HL-60 (cell line): ENCODE data around the gene CASP8.
"Not testable (repeated sequence)": the region's sequence is repeated elsewhere in the genome, so short reads cannot be mapped to it uniquely, and the experiment has no call there.

Source experiments
- DNase-seq, 2 experiments: peaks; one replicate each; pipeline ENCODE4 v3.0.0-alpha.2; 2010 to 2020; ENCODE audit warnings: low read depth in 1 of 2, low spot score in 1 of 2
- H3K27ac ChIP-seq: fragments of 250-450 bp; sonication (Bioruptor Pico); replicated peaks from 2 replicates; pipeline ENCODE4 v1.5.1; 2020; ENCODE audit warnings: mild to moderate bottlenecking, moderate library complexity
- H3K27me3 ChIP-seq: fragments of 250-450 bp; sonication (Bioruptor Pico); 2 replicates; pipeline ENCODE4 v1.5.1; 2021; ENCODE audit warnings: mild to moderate bottlenecking, moderate library complexity; ENCODE audit not compliant: insufficient read depth, poor library complexity, severe bottlenecking
- H3K4me3 ChIP-seq: replicated peaks from 2 replicates; pipeline ENCODE4 v1.5.1; 2011; ENCODE audit warnings: mild to moderate bottlenecking, control low read depth, low read length; ENCODE audit not compliant: insufficient read depth
- GABPA ChIP-seq: IDR thresholded peaks from 2 replicates; pipeline ENCODE4 v1.6.1; 2012; ENCODE audit warnings: low read depth
- POLR2AphosphoS5 ChIP-seq: IDR thresholded peaks from 2 replicates; pipeline ENCODE4 v1.6.1; 2012; ENCODE audit warnings: low read depth
- SPI1 ChIP-seq: IDR thresholded peaks from 2 replicates; pipeline ENCODE4 v1.6.1; 2012; ENCODE audit warnings: low read depth, mild to moderate bottlenecking, borderline replicate concordance
- TF ChIP-seq, protein P1 (sequence below): IDR thresholded peaks from one replicate; pipeline ENCODE4 v1.5.1; 2011; ENCODE audit warnings: low read length, control low read depth, inconsistent platforms; ENCODE audit not compliant: insufficient read depth
- TF ChIP-seq, protein P2 (sequence below): IDR thresholded peaks from 2 replicates; pipeline ENCODE4 v1.6.1; 2012; ENCODE audit warnings: low read depth; ENCODE audit not compliant: insufficient replicate concordance

Gene CASP8

DNA sequence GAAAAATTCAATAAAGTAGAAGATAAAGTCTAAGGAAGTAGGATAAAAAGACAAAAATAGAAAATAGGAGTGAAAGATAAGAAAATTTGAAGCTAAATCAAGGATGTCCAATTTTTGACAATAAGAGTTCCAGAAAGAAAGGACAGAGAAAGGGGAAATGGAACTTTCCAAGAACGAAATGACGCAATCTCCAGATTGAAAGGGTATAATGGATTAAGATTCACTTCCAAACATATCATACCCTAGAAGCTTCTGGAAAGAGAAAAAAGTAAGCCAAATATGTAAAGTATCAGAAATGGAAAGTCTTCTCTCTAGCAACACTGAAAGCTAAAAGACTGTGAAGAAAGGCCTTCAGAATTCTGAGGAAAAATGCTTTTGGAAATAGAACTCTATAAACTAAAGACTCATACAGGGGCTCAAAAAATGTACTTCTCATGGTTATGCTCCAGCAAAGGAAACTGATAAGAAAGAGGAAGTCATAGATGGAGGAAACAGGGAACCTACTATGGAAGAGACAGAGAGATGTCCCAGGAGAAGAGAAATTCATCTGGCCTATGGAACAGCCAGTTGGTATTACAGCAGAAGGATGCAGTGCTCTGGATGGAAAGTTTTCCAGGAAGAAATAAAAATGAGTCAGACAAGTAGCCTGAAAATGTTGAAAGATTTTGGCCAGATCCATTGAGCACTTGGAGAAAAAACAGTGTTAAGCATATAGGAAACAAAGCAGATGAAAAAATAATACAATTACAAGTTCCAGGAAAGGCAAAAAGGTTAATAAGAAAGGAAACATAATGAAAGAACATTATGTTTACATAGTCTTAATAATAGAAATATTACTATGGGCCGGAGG is 20.1 kb downstream of the CASP8 start:
- no peaks in the 10 kb centered on the region for H3K27me3 ChIP-seq
- H3K4me3 ChIP-seq: no peak overlapping the region
- no peak for DNase-seq
- H3K27ac ChIP-seq: no peak overlapping the region
- TF ChIP-seq SPI1: peak; percentile 81
- no peak for TF ChIP-seq GABPA

DNA sequence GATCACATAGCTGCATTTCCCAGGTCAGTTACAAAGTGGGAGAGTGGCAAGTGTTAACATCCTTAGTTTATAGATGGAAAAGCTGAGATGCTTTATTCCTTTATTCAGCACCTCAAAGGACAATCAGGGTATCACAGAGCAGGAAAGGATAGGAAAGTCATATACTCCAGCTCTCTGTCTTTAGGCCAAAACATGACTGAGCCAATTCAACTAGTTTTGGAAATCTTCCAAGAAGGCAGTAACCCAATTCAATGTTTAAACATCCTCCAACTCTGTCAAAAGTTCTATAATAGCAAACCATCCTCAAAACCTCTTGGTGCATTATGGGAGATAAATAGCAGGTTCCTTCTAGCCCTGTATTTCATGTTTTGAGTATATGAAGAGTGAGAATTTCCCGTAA is 25.2 kb downstream of the CASP8 start:
- Histone ChIP-seq H3K27ac (no peak overlapping the region), H3K27me3 (no peaks in the 10 kb centered on the region), H3K4me3 (no peak overlapping the region)
- no peak for TF ChIP-seq GABPA
- TF ChIP-seq SPI1: no peak
- TF ChIP-seq, protein P1, sequence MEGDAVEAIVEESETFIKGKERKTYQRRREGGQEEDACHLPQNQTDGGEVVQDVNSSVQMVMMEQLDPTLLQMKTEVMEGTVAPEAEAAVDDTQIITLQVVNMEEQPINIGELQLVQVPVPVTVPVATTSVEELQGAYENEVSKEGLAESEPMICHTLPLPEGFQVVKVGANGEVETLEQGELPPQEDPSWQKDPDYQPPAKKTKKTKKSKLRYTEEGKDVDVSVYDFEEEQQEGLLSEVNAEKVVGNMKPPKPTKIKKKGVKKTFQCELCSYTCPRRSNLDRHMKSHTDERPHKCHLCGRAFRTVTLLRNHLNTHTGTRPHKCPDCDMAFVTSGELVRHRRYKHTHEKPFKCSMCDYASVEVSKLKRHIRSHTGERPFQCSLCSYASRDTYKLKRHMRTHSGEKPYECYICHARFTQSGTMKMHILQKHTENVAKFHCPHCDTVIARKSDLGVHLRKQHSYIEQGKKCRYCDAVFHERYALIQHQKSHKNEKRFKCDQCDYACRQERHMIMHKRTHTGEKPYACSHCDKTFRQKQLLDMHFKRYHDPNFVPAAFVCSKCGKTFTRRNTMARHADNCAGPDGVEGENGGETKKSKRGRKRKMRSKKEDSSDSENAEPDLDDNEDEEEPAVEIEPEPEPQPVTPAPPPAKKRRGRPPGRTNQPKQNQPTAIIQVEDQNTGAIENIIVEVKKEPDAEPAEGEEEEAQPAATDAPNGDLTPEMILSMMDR: no peak
- TF ChIP-seq POLR2AphosphoS5: no peak
- TF ChIP-seq, protein P2, sequence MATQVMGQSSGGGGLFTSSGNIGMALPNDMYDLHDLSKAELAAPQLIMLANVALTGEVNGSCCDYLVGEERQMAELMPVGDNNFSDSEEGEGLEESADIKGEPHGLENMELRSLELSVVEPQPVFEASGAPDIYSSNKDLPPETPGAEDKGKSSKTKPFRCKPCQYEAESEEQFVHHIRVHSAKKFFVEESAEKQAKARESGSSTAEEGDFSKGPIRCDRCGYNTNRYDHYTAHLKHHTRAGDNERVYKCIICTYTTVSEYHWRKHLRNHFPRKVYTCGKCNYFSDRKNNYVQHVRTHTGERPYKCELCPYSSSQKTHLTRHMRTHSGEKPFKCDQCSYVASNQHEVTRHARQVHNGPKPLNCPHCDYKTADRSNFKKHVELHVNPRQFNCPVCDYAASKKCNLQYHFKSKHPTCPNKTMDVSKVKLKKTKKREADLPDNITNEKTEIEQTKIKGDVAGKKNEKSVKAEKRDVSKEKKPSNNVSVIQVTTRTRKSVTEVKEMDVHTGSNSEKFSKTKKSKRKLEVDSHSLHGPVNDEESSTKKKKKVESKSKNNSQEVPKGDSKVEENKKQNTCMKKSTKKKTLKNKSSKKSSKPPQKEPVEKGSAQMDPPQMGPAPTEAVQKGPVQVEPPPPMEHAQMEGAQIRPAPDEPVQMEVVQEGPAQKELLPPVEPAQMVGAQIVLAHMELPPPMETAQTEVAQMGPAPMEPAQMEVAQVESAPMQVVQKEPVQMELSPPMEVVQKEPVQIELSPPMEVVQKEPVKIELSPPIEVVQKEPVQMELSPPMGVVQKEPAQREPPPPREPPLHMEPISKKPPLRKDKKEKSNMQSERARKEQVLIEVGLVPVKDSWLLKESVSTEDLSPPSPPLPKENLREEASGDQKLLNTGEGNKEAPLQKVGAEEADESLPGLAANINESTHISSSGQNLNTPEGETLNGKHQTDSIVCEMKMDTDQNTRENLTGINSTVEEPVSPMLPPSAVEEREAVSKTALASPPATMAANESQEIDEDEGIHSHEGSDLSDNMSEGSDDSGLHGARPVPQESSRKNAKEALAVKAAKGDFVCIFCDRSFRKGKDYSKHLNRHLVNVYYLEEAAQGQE: no peak
- no peak for DNase-seq

DNA sequence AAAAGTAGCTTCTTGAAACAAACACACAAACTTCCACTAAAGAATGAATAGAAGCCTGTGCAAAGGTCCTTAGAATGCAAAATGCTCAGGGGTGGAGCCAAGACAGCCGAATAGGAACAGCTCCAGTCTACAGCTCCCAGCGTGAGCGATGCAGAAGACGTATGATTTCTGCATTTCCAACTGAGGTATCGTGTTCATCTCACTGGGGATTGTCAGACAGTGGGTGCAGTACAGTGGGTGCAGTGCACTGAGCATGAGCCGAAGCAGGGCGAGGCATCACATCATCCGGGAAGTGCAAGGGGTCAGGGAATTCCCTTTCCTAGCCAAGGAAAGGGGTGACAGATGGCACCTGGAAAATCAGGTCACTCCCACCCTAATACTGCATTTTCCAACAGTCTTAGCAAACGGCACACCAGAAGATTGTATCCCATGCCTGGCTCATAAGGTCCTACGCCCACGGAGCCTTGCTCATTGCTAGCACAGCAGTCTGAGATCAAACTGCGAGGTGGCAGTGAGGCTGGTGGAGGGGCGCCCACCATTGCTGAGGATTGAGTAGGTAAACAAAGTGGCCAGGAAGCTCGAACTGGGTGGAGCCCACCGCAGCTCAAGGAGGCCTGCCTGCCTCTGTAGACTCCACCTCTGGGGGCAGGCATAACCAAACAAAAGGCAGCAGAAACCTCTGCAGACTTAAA is 30.3 kb downstream of the CASP8 start:
- H3K27ac ChIP-seq, H3K27me3 ChIP-seq, H3K4me3 ChIP-seq, DNase-seq: not testable (repeated sequence)

DNA sequence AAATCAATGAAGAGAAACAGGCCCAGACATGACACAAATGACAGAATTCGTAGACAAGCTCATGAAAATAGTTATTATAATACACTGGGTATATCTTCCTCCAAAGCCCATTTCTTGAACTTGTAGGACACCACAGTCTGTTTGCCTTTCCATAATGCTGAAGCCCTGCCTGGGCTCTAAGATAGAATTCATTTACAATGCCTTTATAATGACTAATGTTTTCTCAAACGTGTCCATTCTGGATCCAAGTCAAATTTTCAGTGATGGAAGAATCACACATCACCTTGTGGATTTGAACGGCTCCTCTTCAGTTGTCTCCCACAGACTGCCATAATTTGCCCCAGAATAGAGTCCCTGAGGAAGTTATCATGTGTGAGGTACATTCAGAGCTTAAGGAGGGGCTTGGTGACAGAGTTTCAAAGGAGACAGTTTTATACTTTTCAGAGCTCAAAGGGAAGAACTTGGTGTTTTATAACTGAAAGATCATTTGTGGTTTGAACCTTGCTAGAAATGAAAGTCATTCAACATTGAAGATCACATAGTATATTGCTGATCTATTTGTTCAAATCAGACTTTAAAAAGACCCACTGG is 38.2 kb downstream of the CASP8 start:
- TF ChIP-seq, protein P2: no peak
- TF ChIP-seq POLR2AphosphoS5: no peak
- TF ChIP-seq SPI1: no peak
- TF ChIP-seq, protein P1: no peak
- TF ChIP-seq GABPA: no peak
- H3K27me3 ChIP-seq: no peaks in the 10 kb centered on the region
- DNase-seq: no peak
- no peak overlapping the region for H3K4me3 ChIP-seq
- no peak overlapping the region for H3K27ac ChIP-seq

DNA sequence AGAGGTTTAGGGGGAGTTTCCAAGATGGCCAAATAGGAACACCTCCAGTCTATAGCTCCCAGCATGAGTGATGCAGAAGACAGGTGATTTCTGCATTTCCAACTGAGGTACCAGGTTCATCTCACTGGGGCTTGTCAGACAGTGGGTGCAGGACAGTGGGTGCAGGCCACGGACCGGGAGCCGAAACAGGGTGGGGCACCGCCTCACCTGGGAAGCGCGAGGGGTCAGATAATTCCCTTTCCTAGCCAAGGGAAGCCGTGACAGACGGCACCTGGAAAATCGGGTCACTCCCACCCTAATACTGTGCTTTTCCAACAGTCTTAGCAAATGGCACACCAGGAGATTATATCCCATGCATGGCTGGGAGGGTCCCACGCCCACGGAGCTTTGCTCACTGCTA is 39.6 kb downstream of the CASP8 start:
- H3K4me3 ChIP-seq, H3K27ac ChIP-seq, H3K27me3 ChIP-seq, DNase-seq: not testable (repeated sequence)
